HepG2 (cell line): ENCODE results near the gene TUBB3. TPM values are rescaled to one million over a fixed set of nuclear protein-coding genes. Genes with fewer than 3 reads are reported as not detected.

ENCODE experiments used
- FLYWCH1 ChIP-seq: sonication (generic); formaldehyde crosslinking; IDR thresholded peaks from 2 replicates; pipeline ENCODE4 v1.8.1; 2023; ENCODE audit warnings: mild to moderate bottlenecking, missing genetic modification reagents
- FOXC1 ChIP-seq: sonication (generic); formaldehyde crosslinking; IDR thresholded peaks from 2 replicates; pipeline ENCODE4 v1.8.0; 2022; ENCODE audit warnings: mild to moderate bottlenecking, missing genetic modification reagents, borderline replicate concordance
- FOXO1 ChIP-seq: sonication (generic); formaldehyde crosslinking; IDR thresholded peaks from 2 replicates; pipeline ENCODE4 v1.4.0; 2020; ENCODE audit warnings: missing genetic modification reagents
- HMGA1 ChIP-seq: sonication (generic); formaldehyde crosslinking; conservative IDR thresholded peaks from 2 replicates; pipeline ENCODE4 v1.4.0; 2020; ENCODE audit warnings: missing genetic modification reagents
- KLF15 ChIP-seq: sonication (generic); formaldehyde crosslinking; IDR thresholded peaks from 2 replicates; pipeline ENCODE4 v1.8.1; 2023; ENCODE audit warnings: borderline replicate concordance, mild to moderate bottlenecking, inconsistent platforms, missing genetic modification reagents, mixed read lengths
- LCORL ChIP-seq, 2 experiments: fragments of 450-650 bp in 1 of 2; sonication (generic) in 1 of 2; formaldehyde crosslinking in 1 of 2; IDR thresholded peaks; 2 replicates each; pipeline versions ENCODE4 v1.5.0 to v1.6.1; 2017 to 2020; ENCODE audit warnings: antibody characterized with exemption in 1 of 2, missing genetic modification reagents in 1 of 2
- MEIS2 ChIP-seq: sonication (generic); formaldehyde crosslinking; IDR thresholded peaks from 2 replicates; pipeline ENCODE4 v1.9.0; 2021; ENCODE audit warnings: mild to moderate bottlenecking, missing genetic modification reagents
- NCOA5 ChIP-seq: sonication (generic); formaldehyde crosslinking; IDR thresholded peaks from 2 replicates; pipeline ENCODE4 v1.4.0; 2020; ENCODE audit warnings: missing genetic modification reagents
- RARG ChIP-seq: sonication (generic); formaldehyde crosslinking; IDR thresholded peaks from 2 replicates; pipeline ENCODE4 v1.4.0; 2020; ENCODE audit warnings: low read depth, mild to moderate bottlenecking, missing genetic modification reagents
- SMARCE1 ChIP-seq: fragments of 450-650 bp; IDR thresholded peaks from 2 replicates; pipeline ENCODE4 v1.6.1; 2017; ENCODE audit warnings: borderline replicate concordance
- SP1 ChIP-seq, 2 experiments: fragments of 450-650 bp in 1 of 2; sonication (generic) in 1 of 2; formaldehyde crosslinking in 1 of 2; IDR thresholded peaks; 2 replicates each; pipeline versions ENCODE4 v1.4.0 to v1.6.1; 2016 to 2020; ENCODE audit warnings: missing genetic modification reagents in 1 of 2
- ZFP36L2 ChIP-seq: sonication (generic); formaldehyde crosslinking; IDR thresholded peaks from 2 replicates; pipeline ENCODE4 v1.4.0; 2020; ENCODE audit warnings: missing genetic modification reagents
- polyA plus RNA-seq, 8 experiments: library from polyadenylated mRNA; depleted of rRNA in 3 of 8; stranded (reverse) in 7 of 8; unstranded in 1 of 8; fragments of >200 nt; fragmentation: Illumina TruSeq in 4 of 8; extraction: Trizol in 4 of 8; gene quantifications; 2 replicates each; pipeline versions ENCODE4 v1.2.1 to v1.2.3, GENCODE V29; 2011 to 2016; ENCODE audit warnings: low read depth in 4 of 8, missing spikeins in 1 of 8, mixed read lengths in 1 of 8; ENCODE audit not compliant: insufficient read depth in 1 of 8
- total RNA-seq, 5 experiments: library from RNA; depleted of rRNA; stranded (reverse); fragments of >200 nt; fragmentation: Illumina TruSeq; extraction: Trizol; gene quantifications; 2 replicates each; pipeline ENCODE4 v1.2.3, GENCODE V29; 2016; ENCODE audit warnings: low read depth in 1 of 5
- TF ChIP-seq, protein P1 (sequence below): sonication (generic); formaldehyde crosslinking; IDR thresholded peaks from 2 replicates; pipeline ENCODE4 v1.5.0; 2020; ENCODE audit warnings: mild to moderate bottlenecking, missing genetic modification reagents, borderline replicate concordance
- TF ChIP-seq, protein P2 (sequence below): sonication (generic); formaldehyde crosslinking; IDR thresholded peaks from 2 replicates; pipeline ENCODE4 v1.9.0; 2021; ENCODE audit warnings: missing genetic modification reagents, borderline replicate concordance
- TF ChIP-seq, protein P3 (sequence below): sonication (generic); formaldehyde crosslinking; IDR thresholded peaks from 2 replicates; pipeline ENCODE4 v1.8.0; 2022; ENCODE audit warnings: mild to moderate bottlenecking, missing genetic modification reagents, moderate library complexity
- TF ChIP-seq, protein P4 (sequence below): fragments of 450-650 bp; IDR thresholded peaks from 2 replicates; pipeline ENCODE4 v1.6.1; 2017; ENCODE audit warnings: mild to moderate bottlenecking
- TF ChIP-seq, protein P5 (sequence below): sonication (generic); formaldehyde crosslinking; IDR thresholded peaks from 2 replicates; pipeline ENCODE4 v1.5.1; 2020; ENCODE audit warnings: mild to moderate bottlenecking, moderate library complexity, missing genetic modification reagents

The TUBB3 gene
- total and polyA plus RNA-seq, 2 of the 13 experiments (the other 11 are each of a cell fraction or from before 2014, with no cell fraction given): 110 to 185 TPM

DNA sequence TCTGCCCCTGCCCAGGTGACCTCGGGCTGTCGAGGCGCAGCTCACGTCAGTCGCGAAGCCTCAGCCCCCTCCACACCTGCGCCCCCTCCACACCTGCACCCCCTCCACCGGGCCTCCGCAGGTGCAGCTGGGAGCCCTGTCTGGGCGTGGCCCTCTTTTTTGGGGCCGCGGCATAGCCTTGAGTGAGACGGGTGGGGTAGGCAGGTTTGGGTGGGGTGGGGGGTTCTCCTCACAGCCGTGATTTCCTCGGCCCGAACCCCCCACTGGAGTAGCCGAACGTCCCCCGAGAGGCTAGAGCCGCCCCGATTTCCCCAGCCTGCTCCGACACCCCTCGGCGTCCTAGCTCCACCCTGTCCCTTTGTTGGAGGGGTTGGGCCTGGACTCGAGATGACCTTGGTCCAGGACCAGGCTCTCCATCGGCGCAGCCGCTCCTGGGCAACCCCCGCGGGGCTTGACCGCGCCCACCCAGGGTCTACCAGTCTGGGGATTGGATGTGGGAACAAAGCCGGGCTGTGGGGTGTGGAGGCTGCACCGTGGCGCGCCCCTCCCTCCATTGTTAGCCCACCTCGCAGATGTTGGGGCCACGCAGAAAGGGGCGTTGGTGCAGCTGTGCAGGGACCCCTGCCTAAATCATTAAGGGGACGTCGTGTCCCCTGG, 626 bp downstream of the TUBB3 start (continued):
- TF ChIP-seq, protein P1, sequence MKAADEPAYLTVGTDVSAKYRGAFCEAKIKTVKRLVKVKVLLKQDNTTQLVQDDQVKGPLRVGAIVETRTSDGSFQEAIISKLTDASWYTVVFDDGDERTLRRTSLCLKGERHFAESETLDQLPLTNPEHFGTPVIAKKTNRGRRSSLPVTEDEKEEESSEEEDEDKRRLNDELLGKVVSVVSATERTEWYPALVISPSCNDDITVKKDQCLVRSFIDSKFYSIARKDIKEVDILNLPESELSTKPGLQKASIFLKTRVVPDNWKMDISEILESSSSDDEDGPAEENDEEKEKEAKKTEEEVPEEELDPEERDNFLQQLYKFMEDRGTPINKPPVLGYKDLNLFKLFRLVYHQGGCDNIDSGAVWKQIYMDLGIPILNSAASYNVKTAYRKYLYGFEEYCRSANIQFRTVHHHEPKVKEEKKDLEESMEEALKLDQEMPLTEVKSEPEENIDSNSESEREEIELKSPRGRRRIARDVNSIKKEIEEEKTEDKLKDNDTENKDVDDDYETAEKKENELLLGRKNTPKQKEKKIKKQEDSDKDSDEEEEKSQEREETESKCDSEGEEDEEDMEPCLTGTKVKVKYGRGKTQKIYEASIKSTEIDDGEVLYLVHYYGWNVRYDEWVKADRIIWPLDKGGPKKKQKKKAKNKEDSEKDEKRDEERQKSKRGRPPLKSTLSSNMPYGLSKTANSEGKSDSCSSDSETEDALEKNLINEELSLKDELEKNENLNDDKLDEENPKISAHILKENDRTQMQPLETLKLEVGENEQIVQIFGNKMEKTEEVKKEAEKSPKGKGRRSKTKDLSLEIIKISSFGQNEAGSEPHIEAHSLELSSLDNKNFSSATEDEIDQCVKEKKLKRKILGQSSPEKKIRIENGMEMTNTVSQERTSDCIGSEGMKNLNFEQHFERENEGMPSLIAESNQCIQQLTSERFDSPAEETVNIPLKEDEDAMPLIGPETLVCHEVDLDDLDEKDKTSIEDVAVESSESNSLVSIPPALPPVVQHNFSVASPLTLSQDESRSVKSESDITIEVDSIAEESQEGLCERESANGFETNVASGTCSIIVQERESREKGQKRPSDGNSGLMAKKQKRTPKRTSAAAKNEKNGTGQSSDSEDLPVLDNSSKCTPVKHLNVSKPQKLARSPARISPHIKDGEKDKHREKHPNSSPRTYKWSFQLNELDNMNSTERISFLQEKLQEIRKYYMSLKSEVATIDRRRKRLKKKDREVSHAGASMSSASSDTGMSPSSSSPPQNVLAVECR: 0 out of 2 replicates have a peak, but pooled peaks have one; percentile 6
- TF ChIP-seq, protein P2, sequence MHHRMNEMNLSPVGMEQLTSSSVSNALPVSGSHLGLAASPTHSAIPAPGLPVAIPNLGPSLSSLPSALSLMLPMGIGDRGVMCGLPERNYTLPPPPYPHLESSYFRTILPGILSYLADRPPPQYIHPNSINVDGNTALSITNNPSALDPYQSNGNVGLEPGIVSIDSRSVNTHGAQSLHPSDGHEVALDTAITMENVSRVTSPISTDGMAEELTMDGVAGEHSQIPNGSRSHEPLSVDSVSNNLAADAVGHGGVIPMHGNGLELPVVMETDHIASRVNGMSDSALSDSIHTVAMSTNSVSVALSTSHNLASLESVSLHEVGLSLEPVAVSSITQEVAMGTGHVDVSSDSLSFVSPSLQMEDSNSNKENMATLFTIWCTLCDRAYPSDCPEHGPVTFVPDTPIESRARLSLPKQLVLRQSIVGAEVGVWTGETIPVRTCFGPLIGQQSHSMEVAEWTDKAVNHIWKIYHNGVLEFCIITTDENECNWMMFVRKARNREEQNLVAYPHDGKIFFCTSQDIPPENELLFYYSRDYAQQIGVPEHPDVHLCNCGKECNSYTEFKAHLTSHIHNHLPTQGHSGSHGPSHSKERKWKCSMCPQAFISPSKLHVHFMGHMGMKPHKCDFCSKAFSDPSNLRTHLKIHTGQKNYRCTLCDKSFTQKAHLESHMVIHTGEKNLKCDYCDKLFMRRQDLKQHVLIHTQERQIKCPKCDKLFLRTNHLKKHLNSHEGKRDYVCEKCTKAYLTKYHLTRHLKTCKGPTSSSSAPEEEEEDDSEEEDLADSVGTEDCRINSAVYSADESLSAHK (CRISPR knock-in tag): no peak
- TF ChIP-seq, protein P3, sequence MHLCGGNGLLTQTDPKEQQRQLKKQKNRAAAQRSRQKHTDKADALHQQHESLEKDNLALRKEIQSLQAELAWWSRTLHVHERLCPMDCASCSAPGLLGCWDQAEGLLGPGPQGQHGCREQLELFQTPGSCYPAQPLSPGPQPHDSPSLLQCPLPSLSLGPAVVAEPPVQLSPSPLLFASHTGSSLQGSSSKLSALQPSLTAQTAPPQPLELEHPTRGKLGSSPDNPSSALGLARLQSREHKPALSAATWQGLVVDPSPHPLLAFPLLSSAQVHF (CRISPR knock-in tag): peak; percentile 51; the same call in 1 of the 2 replicates
- TF ChIP-seq, protein P4, sequence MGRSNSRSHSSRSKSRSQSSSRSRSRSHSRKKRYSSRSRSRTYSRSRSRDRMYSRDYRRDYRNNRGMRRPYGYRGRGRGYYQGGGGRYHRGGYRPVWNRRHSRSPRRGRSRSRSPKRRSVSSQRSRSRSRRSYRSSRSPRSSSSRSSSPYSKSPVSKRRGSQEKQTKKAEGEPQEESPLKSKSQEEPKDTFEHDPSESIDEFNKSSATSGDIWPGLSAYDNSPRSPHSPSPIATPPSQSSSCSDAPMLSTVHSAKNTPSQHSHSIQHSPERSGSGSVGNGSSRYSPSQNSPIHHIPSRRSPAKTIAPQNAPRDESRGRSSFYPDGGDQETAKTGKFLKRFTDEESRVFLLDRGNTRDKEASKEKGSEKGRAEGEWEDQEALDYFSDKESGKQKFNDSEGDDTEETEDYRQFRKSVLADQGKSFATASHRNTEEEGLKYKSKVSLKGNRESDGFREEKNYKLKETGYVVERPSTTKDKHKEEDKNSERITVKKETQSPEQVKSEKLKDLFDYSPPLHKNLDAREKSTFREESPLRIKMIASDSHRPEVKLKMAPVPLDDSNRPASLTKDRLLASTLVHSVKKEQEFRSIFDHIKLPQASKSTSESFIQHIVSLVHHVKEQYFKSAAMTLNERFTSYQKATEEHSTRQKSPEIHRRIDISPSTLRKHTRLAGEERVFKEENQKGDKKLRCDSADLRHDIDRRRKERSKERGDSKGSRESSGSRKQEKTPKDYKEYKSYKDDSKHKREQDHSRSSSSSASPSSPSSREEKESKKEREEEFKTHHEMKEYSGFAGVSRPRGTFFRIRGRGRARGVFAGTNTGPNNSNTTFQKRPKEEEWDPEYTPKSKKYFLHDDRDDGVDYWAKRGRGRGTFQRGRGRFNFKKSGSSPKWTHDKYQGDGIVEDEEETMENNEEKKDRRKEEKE: no peak
- no peak for TF ChIP-seq LCORL (IDR thresholded peaks at IDR 0.05)
- TF ChIP-seq LCORL (CRISPR knock-in tag; IDR thresholded peaks at IDR 0.05): no peak
- TF ChIP-seq MEIS2 (CRISPR knock-in tag): no peak
- TF ChIP-seq SMARCE1: no peak
- TF ChIP-seq RARG (CRISPR knock-in tag): no peak
- no peak for TF ChIP-seq ZFP36L2 (CRISPR knock-in tag)
- TF ChIP-seq SP1 (IDR thresholded peaks at IDR 0.05): no peak
- no peak for TF ChIP-seq SP1 (CRISPR knock-in tag; IDR thresholded peaks at IDR 0.05)
- TF ChIP-seq FOXC1 (CRISPR knock-in tag): no peak
- no peak for TF ChIP-seq HMGA1
- no peak for TF ChIP-seq FOXO1
- peak; percentile 10; the same call in 1 of the 2 replicates for TF ChIP-seq FLYWCH1 (CRISPR knock-in tag)
- TF ChIP-seq, protein P5, sequence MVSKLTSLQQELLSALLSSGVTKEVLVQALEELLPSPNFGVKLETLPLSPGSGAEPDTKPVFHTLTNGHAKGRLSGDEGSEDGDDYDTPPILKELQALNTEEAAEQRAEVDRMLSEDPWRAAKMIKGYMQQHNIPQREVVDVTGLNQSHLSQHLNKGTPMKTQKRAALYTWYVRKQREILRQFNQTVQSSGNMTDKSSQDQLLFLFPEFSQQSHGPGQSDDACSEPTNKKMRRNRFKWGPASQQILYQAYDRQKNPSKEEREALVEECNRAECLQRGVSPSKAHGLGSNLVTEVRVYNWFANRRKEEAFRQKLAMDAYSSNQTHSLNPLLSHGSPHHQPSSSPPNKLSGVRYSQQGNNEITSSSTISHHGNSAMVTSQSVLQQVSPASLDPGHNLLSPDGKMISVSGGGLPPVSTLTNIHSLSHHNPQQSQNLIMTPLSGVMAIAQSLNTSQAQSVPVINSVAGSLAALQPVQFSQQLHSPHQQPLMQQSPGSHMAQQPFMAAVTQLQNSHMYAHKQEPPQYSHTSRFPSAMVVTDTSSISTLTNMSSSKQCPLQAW (CRISPR knock-in tag): peak; percentile 47; the same call in 1 of the 2 replicates
- no peak for TF ChIP-seq NCOA5
- TF ChIP-seq KLF15 (CRISPR knock-in tag): no peak
